Neuronal stem cell (in vitro differentiated cells): Measurements from ENCODE around the gene KDM6A.

ENCODE experiments used
- DNase-seq: peaks from one replicate; pipeline ENCODE4 v3.0.0-alpha.2; 2013; ENCODE audit warnings: low spot score
- H2AFZ ChIP-seq: one replicate; pipeline ENCODE4 v1.6.1; 2013; ENCODE audit warnings: mild to moderate bottlenecking, low read length, inconsistent platforms
- H2AK5ac ChIP-seq: 2 replicates; pipeline ENCODE4 v1.6.1; 2013; ENCODE audit warnings: low read depth, mild to moderate bottlenecking, inconsistent platforms, low read length, moderate library complexity, mixed read lengths
- H2BK120ac ChIP-seq: 2 replicates; pipeline ENCODE4 v1.6.1; 2013; ENCODE audit warnings: low read depth, mild to moderate bottlenecking, inconsistent platforms, low read length, moderate library complexity, mixed read lengths
- H2BK12ac ChIP-seq: one replicate; pipeline ENCODE4 v1.6.1; 2013; ENCODE audit warnings: low read length, inconsistent platforms
- H2BK15ac ChIP-seq: 2 replicates; pipeline ENCODE4 v1.6.1; 2013; ENCODE audit warnings: mild to moderate bottlenecking, low read length, inconsistent platforms, mixed read lengths
- H2BK5ac ChIP-seq: one replicate; pipeline ENCODE4 v1.6.1; 2013; ENCODE audit warnings: inconsistent platforms, mild to moderate bottlenecking, low read length, moderate library complexity
- H3K14ac ChIP-seq: one replicate; pipeline ENCODE4 v1.6.1; 2013; ENCODE audit warnings: low read length, inconsistent platforms
- H3K18ac ChIP-seq: 2 replicates; pipeline ENCODE4 v1.6.1; 2013; ENCODE audit warnings: low read length, inconsistent platforms
- H3K23ac ChIP-seq: 2 replicates; pipeline ENCODE4 v1.6.1; 2013; ENCODE audit warnings: low read depth, mild to moderate bottlenecking, mixed read lengths, low read length, inconsistent platforms; ENCODE audit not compliant: poor library complexity
- H3K27ac ChIP-seq: replicated peaks from 3 replicates; pipeline ENCODE4 v1.5.1; 2013; ENCODE audit warnings: low read length, inconsistent platforms
- H3K27me3 ChIP-seq, 3 experiments: 2 replicates each; pipeline ENCODE4 v1.6.1; 2013; ENCODE audit warnings: low read length in 3 of 3, mild to moderate bottlenecking in 2 of 3, inconsistent platforms in 1 of 3, low read depth in 1 of 3, mixed read lengths in 1 of 3, moderate library complexity in 1 of 3; ENCODE audit not compliant: control insufficient read depth in 3 of 3, insufficient read depth in 3 of 3
- H3K36me3 ChIP-seq, 2 donors: replicated peaks in 1 of 2; 2 replicates each; pipeline ENCODE4 v1.6.1; 2013; ENCODE audit warnings: low read length in 2 of 2; ENCODE audit not compliant: control insufficient read depth in 2 of 2, insufficient read depth in 2 of 2
- H3K4ac ChIP-seq: 2 replicates; pipeline ENCODE4 v1.6.1; 2013; ENCODE audit warnings: inconsistent platforms, mild to moderate bottlenecking, low read length, moderate library complexity
- H3K4me1 ChIP-seq, 2 donors: 1 replicate in 1 of 2; 2 replicates in 1 of 2; pipeline ENCODE4 v1.6.1; 2013; ENCODE audit warnings: low read length in 2 of 2, low read depth in 1 of 2; ENCODE audit not compliant: control insufficient read depth in 2 of 2, insufficient read depth in 1 of 2
- H3K4me2 ChIP-seq: one replicate; pipeline ENCODE4 v1.6.1; 2013; ENCODE audit warnings: mild to moderate bottlenecking, low read length, inconsistent platforms; ENCODE audit not compliant: insufficient read depth, poor library complexity, severe bottlenecking
- H3K4me3 ChIP-seq, 2 donors: 2 replicates each; pipeline ENCODE4 v1.5.1; 2013; ENCODE audit warnings: low read length in 2 of 2, mild to moderate bottlenecking in 2 of 2, inconsistent platforms in 1 of 2, moderate library complexity in 1 of 2
- H3K79me1 ChIP-seq: one replicate; pipeline ENCODE4 v1.6.1; 2013; ENCODE audit warnings: low read depth, mild to moderate bottlenecking, inconsistent platforms, low read length, moderate library complexity
- H3K9ac ChIP-seq: one replicate; pipeline ENCODE4 v1.6.1; 2013; ENCODE audit warnings: mild to moderate bottlenecking, low read depth, low read length, inconsistent platforms; ENCODE audit not compliant: poor library complexity
- H3K9me3 ChIP-seq, 2 donors: replicated peaks in 1 of 2; 2 replicates each; pipeline versions ENCODE3 to v1.6.1; 2013; ENCODE audit warnings: low read length in 2 of 2, mild to moderate bottlenecking in 2 of 2, inconsistent platforms in 1 of 2, low read depth in 1 of 2, mixed read lengths in 1 of 2, moderate library complexity in 1 of 2; ENCODE audit not compliant: control insufficient read depth in 2 of 2, insufficient read depth in 1 of 2
- H4K8ac ChIP-seq: one replicate; pipeline ENCODE4 v1.6.1; 2013; ENCODE audit warnings: low read depth, mild to moderate bottlenecking, inconsistent platforms, low read length, moderate library complexity
- H4K91ac ChIP-seq: one replicate; pipeline ENCODE4 v1.6.1; 2013; ENCODE audit warnings: low read length, low read depth, mild to moderate bottlenecking, inconsistent platforms; ENCODE audit not compliant: poor library complexity
- WGBS, 2 donors: extraction: QIAGEN DNeasy Blood & Tissue Kit; methylation state at CpG; one replicate each; pipeline ENCODE4 v1.1.7; 2013; ENCODE audit warnings: missing lambda C conversion rate in 2 of 2, mixed read lengths in 1 of 2; ENCODE audit not compliant: insufficient read length in 2 of 2, insufficient replicate concordance in 1 of 2; ENCODE audit errors: extremely low coverage in 2 of 2; 5-methylcytosine and 5-hydroxymethylcytosine counted together

Gene KDM6A

DNA sequence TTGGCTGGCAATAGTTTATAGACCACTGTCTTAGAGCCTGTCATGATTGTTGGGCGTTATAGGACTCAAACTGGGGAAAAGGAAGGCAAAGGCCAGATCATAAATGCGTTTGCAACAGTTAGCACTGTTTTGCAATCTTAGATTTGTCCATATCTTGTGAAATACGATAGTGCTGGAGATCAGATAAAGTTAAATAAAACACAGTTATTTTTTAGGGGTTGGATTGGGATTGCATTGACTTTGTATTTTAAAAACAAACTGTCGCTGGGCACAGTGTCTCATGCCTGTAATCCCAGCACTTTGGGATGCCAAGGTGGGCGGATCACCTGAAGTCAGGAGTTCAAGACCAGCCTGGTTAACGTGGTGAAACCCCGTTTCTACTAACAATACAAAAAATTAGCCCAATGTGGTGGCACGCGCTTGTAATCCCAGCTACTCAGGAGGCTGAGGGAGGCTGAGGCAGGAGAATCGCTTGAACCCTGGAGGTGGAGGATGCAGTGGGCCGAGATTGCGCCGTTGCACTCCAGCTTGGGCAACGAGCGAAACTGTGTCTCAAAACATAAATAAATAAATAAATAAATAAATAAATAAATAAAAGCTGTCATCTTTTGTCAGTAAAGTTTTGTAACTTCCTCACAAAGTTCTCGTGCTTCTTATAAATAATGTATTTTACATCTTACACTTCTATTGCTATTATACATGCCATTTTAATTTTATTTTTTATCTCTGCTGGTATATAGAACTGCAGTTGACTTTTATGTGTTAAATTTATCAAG, 117.2 kb downstream of the KDM6A start:
- H2BK12ac ChIP-seq: no peak overlapping the region
- no peak overlapping the region for H2BK15ac ChIP-seq
- no peak overlapping the region for H3K14ac ChIP-seq
- no peaks in the 10 kb centered on the region for H3K27me3 ChIP-seq
- no peak overlapping the region for H2AFZ ChIP-seq
- no peak overlapping the region for H3K9ac ChIP-seq
- no peak overlapping the region for H3K4me2 ChIP-seq
- H3K9me3 ChIP-seq: peaks cover 0 to 6% of the 10 kb centered on the region in 2 donors
- no peaks in the 10 kb centered on the region for H3K4me1 ChIP-seq
- H2AK5ac ChIP-seq: no peak overlapping the region
- no peak overlapping the region for H2BK120ac ChIP-seq
- H3K23ac ChIP-seq: no peak overlapping the region
- H3K79me1 ChIP-seq: no peaks in the 10 kb centered on the region
- H3K36me3 ChIP-seq: no peaks in the 10 kb centered on the region
- H3K27ac ChIP-seq: no peak overlapping the region
- H3K4me3 ChIP-seq: no peak overlapping the region
- H4K8ac ChIP-seq: no peak overlapping the region
- H2BK5ac ChIP-seq: no peak overlapping the region
- DNase-seq: no peak
- H3K4ac ChIP-seq: no peak overlapping the region
- no CpG with 5 or more reads among the region's 16 CpGs for WGBS, 2 donors
- no peak overlapping the region for H4K91ac ChIP-seq
- no peak overlapping the region for H3K18ac ChIP-seq

DNA sequence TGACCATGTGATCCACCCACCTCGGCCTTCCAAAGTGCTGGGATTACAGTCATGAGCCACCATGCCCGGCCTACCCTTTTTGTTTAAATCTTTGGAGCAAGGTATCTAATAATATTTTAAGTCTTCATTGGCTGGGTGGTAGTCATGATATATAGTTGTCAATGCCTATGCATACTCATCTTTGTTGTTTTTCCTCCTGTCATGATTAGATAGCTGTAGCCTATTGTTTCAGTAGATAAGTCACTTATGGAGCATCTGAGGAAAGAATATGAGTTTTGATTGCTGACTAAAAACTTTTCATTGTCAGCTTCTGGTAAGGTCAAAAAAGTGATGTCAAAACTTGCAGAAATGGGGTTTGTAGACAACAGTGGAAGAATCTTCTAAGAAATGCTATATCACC, 119.8 kb downstream of the KDM6A start:
- Histone ChIP-seq H3K79me1 (no peaks in the 10 kb centered on the region), H3K18ac (no peak overlapping the region), H4K91ac (no peak overlapping the region), H2AFZ (no peak overlapping the region), H2BK120ac (no peak overlapping the region), H3K23ac (no peak overlapping the region), H3K4me3 (no peak overlapping the region), H3K14ac (no peak overlapping the region), H2BK12ac (no peak overlapping the region), H3K4me1 (no peaks in the 10 kb centered on the region), H2AK5ac (no peak overlapping the region), H2BK15ac (no peak overlapping the region), H3K9me3 (peaks cover 0 to 6% of the 10 kb centered on the region in 2 donors), H3K4ac (no peak overlapping the region), H3K9ac (no peak overlapping the region), H3K27me3 (no peaks in the 10 kb centered on the region), H3K27ac (no peak overlapping the region), H2BK5ac (no peak overlapping the region), H4K8ac (no peak overlapping the region), H3K4me2 (no peak overlapping the region), H3K36me3 (no peaks in the 10 kb centered on the region)
- no CpG with 5 or more reads among the region's 2 CpGs for WGBS, 2 donors
- no peak for DNase-seq

DNA sequence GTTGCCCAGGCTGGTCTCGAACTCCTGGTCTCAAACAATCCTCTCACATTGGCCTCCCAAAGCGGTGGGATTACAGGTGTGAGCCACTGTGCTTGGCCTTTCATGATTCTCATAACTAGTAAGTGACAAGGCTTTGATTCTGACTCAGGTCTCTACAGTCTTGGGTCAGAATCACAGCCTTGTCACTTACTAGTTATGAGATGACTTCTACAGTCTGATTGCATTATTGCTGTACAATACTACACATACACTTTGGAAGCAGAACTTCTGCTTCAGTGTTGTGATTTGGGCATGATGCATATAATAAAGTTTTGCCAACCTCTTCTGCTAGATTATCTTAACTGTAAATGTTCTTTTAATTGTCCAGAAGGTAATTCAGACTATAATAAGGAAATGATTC, 123.3 kb downstream of the KDM6A start:
- Histone ChIP-seq H2BK120ac (no peak overlapping the region), H2AFZ (no peak overlapping the region), H3K27me3 (no peaks in the 10 kb centered on the region), H3K18ac (no peak overlapping the region), H2BK5ac (no peak overlapping the region), H3K4me1 (no peaks in the 10 kb centered on the region), H4K91ac (no peak overlapping the region), H2BK12ac (no peak overlapping the region), H3K79me1 (no peaks in the 10 kb centered on the region), H3K4me3 (no peak overlapping the region), H2AK5ac (no peak overlapping the region), H2BK15ac (no peak overlapping the region), H3K27ac (no peak overlapping the region), H3K14ac (no peak overlapping the region), H4K8ac (no peak overlapping the region), H3K23ac (no peak overlapping the region), H3K4me2 (no peak overlapping the region), H3K9ac (no peak overlapping the region), H3K4ac (no peak overlapping the region), H3K9me3 (no peaks in the 10 kb centered on the region), H3K36me3 (no peaks in the 10 kb centered on the region)
- no CpG with 5 or more reads among the region's 2 CpGs for WGBS, 2 donors
- no peak for DNase-seq

DNA sequence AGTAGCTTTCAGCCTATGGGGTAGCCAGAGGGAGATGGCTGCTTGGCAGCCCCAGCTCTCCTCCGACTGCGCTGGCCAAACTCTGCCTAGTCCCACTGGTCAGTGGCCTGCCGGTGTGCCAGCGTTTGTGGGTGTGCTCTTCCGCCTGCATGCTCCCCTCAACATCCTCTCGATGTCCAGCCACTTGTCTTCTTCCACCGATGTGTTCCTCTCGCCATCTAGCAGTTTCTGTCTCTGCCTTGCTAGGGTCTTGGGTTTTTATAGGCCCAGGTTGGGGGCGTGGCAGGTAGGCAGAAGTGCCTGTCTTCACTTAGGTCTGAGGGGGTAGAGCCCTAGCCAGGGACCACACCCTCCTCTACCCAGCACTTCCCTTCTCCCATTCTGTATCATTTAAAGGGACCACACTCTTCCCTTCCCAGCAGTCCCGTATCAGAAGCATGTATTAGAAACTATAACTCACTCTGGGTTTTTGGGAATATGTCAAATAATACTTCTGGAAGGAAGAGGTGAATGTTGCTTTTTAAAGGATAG, 124.4 kb downstream of the KDM6A start:
- H3K23ac ChIP-seq: no peak overlapping the region
- no peak overlapping the region for H2BK120ac ChIP-seq
- no peaks in the 10 kb centered on the region for H3K79me1 ChIP-seq
- H2BK12ac ChIP-seq: no peak overlapping the region
- no peaks in the 10 kb centered on the region for H3K4me1 ChIP-seq
- no peak overlapping the region for H2AFZ ChIP-seq
- H3K9ac ChIP-seq: no peak overlapping the region
- H2AK5ac ChIP-seq: no peak overlapping the region
- no peaks in the 10 kb centered on the region for H3K36me3 ChIP-seq
- no peak overlapping the region for H3K27ac ChIP-seq
- H2BK15ac ChIP-seq: no peak overlapping the region
- no peak overlapping the region for H3K4ac ChIP-seq
- no peaks in the 10 kb centered on the region for H3K27me3 ChIP-seq
- H3K9me3 ChIP-seq: no peaks in the 10 kb centered on the region
- H3K14ac ChIP-seq: no peak overlapping the region
- no peak overlapping the region for H4K8ac ChIP-seq
- no peak overlapping the region for H3K4me2 ChIP-seq
- no peak overlapping the region for H3K18ac ChIP-seq
- H3K4me3 ChIP-seq: no peak overlapping the region
- no peak for DNase-seq
- H2BK5ac ChIP-seq: no peak overlapping the region
- no CpG with 5 or more reads among the region's 10 CpGs for WGBS, 2 donors
- no peak overlapping the region for H4K91ac ChIP-seq
